Stimulated activated CD4-positive, alpha-beta T cell treated with anti-CD3 and anti-CD28 coated beads, Interleukin-1b, Interleukin-23, amount 100 ng/mL, for 48 hours (primary cell): ENCODE measurements around the gene NYAP1.
"Not testable (repeated sequence)": the region's sequence is repeated elsewhere in the genome, so short reads cannot be mapped to it uniquely, and the experiment has no call there.

Experiments
- DNase-seq: peaks from one replicate; pipeline ENCODE4 v3.0.0-alpha.2; 2020

NYAP1 gene

DNA sequence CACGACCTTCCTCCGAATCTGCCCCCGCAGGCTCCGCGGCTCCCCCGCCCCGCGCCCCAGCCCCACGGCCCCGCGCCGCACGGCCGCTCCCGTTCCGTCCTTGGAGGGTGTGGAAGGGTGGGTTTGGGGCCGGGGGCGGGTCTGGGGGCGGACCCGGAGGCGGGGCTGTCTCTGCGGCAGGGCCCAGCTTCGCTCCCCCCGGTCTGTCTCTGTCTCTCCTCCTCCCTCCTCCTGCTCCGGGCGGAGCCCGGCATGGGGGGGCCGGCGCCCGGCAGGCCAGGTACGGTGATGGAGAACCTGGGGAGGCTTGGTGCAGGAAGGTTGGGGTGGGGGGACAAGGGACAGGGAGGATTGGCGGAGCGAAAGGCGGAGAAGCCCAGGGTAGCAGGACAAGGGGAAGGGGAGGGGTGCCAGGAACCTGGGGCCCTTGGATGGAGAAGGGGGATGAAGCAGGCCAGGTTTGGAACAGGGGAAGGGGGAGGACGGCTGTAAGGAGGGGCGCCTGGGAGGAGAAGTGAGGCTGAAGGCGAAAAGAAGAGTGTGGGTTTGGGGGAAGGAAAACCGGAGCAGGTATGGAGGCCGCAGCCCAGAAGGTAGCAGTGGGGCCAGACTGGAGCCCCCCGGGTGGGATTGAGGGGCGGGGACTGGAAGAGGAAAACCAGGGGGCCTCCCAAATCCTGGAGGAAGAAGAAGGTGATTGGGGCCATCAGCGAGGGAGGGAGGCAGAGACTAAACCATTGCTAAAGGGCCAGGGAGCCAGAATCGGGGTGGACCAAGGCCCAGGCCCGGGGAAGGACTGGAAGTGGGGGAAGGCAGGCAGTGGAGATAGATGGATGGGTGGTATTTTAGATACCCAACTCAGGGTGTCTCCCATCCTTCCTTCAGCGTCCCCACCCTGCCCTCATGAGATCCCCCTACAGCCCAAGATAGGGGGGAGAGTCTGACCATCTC is at the start of gene NYAP1:
Gene NYAP1, plus strand, starts transcription at position 206 of the 951 bp plus-strand sequence. CDS start 1,385 bp downstream, outside the sequence.
- no peak for DNase-seq

GRCh38 chr7:100434297-100435144 is 49.2 kb upstream of the NYAP1 start:
- DNase-seq, result no peak

DNA sequence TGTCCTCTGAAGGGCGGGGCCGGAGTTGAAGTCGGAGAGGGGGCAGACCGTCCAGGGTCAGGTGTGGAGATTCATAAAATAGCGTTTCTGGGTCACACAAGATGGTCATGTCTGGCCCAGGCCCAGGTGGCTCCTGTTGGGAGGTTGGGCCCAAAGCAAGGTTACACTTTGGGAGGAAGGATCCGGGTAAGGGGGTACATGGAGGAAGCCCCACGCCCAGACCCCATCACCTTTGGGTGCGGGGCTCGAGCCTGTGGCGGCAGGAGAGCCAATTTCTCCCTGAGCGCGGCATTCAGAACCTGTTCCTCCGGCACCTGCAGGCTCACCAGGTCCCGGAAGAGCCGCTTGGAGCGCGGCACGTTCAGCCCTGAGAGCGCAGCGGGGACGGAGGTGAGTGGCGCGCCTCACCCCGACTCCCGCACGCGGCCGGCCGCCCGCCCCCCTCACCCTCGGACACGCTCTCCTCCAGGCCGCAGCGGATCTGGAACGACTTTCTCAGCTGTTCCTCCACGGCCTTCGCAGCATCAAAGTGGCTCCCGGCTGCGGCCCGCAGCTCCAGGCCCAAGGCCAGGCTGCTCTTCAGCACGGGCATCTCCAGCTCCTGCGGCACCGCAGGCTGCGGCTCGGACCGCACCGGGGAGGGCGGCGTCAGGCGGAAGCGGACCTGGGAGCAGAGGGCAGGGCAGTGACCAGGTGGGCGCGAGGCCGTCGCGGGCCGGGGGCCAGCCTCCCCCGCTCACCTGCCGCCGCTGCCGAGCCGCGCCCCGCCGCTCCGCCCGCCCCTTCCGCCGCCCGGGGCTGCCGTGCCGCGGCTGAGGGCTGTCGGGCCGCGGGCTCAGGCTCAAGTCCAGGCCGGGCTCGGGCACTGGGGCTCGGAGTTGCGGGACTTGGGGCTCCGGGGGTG is 48.1 kb upstream of the NYAP1 start:
- peak; percentile 44 for DNase-seq

- DNase-seq, result no peak
Measured at GRCh38 chr7:100437150-100438100, 46.3 kb upstream of the NYAP1 start.

DNA sequence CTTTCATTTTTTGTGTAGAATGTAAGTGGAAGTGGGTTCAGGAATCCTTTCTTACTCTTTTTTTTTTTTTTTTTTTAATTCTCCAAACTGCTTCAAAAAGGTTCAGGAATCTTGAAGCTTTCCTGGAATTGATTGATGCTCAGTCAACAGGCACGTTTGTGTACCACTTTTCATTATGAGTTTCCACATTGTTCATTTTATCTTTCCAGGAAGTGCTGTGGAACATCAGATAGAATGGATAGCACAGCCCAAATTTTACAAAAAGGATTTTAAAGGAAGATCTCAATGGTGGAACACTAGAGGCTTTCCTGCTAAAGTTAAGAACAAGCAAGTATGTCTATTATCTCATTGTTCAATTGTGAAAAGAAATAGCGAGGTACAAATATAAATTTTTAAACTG is 45.6 kb upstream of the NYAP1 start:
- DNase-seq, result no peak

- DNase-seq, result not testable (repeated sequence)
Measured at GRCh38 chr7:100438731-100439130, 45.0 kb upstream of the NYAP1 start.

GRCh38 chr7:100439244-100439643 is 44.5 kb upstream of the NYAP1 start:
- not testable (repeated sequence) for DNase-seq

- DNase-seq, result no peak
Measured at GRCh38 chr7:100441641-100442535, 41.8 kb upstream of the NYAP1 start.

GRCh38 chr7:100443096-100443840 is 40.5 kb upstream of the NYAP1 start:
- no peak for DNase-seq

DNA sequence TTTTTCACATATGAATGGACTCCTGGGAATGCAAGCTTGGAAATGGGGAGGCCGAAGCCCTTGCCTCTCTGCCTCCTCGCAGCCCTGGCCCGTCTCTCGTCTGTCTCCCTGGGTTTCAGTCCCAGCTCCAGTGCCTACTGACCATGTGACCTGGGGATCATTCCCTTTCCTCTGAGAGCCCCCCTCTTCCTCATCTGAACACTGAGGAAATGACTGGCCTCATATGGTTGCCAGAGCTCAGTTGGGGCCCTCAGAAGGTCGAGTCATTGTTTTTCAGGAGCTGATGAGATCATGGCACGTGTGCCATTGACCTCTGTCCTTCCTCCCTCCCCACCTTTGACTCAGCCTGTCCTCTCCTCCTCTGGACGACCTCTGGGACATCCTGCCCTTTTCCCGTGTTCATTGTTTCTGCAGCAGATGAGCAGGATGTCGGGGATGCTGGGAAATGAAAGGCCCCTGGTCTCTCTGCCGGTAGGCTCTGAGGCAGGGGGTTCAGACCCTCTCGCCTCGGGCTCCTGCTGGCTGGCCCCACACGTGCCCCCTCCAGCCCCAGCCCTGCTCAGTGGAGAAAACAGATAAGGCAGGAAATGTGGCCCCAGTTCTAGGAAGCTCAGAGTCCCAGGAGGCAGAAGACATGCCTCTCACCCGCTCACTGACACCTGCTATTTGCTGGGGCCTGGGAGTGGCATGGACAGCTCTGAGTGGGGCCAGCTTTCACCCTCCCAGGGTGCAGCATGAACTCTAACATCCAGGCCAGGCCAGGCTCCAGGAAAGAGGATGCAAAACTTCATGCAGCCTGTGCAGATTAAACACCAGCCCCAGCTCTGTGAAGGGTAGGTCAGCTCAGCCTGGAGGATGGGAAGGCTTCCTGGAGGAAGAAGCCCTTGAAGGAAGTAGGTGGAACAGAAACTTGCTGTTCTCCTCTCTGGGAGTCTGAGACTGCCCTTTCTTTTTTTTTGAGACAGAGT is 39.1 kb upstream of the NYAP1 start:
- no peak for DNase-seq

DNA sequence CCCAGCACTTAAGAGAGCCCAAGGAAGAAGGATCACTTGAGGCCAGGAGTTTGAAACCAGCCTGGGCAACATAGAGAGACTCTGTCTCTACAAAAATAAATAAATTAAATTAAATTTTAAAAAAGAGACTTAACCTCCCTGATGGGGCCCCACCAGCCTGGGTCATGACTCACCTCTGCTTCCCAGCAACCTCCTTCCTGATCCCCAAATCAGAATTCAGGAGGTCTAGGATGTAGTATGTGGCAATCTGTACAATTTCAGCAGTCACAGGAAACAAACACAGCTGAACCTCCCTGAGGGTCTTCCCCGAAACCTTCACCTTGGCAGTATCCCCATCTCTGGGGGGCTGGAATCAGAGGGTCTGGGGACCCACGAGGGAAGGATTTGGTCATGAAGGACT is 37.7 kb upstream of the NYAP1 start:
- DNase-seq, result no peak

- DNase-seq, result not testable (repeated sequence)
Measured at GRCh38 chr7:100447363-100447762, 36.4 kb upstream of the NYAP1 start.

DNA sequence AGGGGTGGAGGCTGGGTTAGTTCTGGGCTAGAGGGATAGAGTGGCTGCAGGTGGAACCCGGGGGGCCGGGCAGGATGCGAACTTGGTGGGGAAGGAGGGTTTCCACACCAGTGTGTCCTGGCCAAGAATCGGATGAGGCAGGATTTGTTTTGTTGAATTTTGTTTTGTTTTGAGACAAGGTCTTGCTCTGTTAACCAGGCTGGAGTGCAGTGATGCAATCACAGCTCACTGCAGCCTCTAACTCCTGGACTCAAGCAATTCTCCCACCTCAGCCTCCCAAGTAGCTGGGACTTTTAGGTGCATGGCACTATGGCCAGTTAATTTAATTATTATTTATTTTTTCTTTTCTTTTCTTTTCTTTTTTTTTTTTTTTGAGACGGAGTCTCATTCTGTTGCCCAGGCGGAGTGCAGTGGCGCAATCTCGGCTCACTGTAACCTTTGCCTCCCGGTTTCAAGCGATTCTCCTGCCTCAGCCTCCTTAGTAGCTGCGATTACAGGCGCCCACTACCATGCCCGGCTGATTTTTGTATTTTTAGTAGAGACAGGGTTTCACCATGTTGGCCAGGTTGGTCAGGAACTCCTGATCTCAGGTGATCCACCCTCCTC is 34.4 kb upstream of the NYAP1 start:
- no peak for DNase-seq

DNA sequence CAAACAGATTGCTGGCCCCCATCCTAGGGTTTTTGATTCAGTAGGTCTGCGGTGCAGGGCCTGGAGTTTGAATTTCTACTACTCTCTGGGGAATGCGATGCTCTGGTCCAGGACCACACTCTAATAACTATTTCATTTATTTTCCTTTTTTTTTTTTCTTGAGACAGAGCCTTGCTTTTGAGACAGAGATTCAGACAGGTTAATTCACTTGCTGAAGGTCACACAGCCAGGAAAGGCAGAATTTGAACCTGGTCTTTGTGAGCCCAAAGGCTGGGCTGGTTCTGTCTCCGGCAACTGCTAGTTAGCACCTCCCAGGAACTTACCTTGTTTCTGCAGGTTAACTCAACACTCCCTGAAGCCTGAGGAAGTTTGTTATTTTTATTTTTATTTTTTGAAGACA is 31.2 kb upstream of the NYAP1 start:
- DNase-seq, result no peak

DNA sequence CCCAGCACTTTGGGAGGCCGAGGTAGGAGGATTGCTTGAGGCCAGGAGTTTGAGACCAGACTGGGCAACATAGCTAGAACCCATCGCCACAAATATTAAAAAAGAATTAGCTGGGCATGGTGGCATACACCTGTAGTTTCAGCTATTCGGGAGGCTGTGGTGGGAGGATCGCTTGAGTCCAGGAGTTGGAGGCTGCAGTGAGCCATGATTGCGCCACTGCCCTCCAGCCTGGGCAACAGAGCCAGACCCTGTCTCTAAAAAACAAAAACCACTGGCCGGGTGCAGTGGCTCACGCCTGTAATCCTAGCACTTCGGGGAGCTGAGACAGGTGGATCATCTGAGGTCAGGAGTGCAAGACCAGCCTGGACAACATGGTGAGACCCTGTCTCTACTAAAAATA is 29.9 kb upstream of the NYAP1 start:
- DNase-seq, result not testable (repeated sequence)

GRCh38 chr7:100455206-100455605 is 28.5 kb upstream of the NYAP1 start:
- DNase-seq, result no peak

DNA sequence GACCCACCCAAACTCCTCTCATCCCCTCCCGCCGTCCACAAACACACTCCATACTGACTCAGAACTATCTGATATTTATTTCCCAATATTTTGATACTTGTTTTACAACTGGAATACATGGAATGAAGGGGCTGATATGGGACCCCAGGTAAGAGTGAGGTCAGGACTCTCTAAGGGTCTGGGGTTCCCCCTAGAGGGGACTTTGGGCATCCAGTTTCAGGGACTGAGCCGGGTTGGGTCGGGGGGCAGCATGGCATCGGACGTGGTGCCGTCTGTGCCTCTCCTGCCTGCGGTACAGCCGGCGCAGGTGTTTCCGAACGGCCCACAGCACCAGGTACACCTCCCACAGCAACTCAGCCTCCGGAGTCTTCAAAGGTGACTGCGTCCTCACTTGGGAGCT is 27.2 kb upstream of the NYAP1 start:
- DNase-seq, result no peak

- no peak for DNase-seq
Measured at GRCh38 chr7:100457033-100457432, 26.7 kb upstream of the NYAP1 start.
